Testis (tissue), 3 donors: ENCODE measurements around the gene SKI. TPM values are rescaled to one million over a fixed set of nuclear protein-coding genes. Genes with fewer than 3 reads are reported as not detected.

Experiments
- DNase-seq: peaks from one replicate; pipeline ENCODE4 v3.0.0-alpha.2; 2019
- H3K27ac ChIP-seq, 2 donors: fragments of 200-600 bp; sonication (generic); one replicate each; pipeline ENCODE4 v1.5.1; 2019
- H3K27me3 ChIP-seq: fragments of 200-600 bp; sonication (generic); one replicate; pipeline ENCODE4 v1.5.1; 2019
- H3K36me3 ChIP-seq: fragments of 200-600 bp; sonication (generic); one replicate; pipeline ENCODE4 v1.5.1; 2017; ENCODE audit warnings: low read depth; ENCODE audit errors: missing control alignments
- H3K4me1 ChIP-seq: fragments of 200-600 bp; sonication (generic); one replicate; pipeline ENCODE4 v1.5.1; 2019
- H3K4me3 ChIP-seq, 2 donors: fragments of 200-600 bp; sonication (generic); one replicate each; pipeline ENCODE4 v1.5.1; 2017 to 2019
- H3K9me3 ChIP-seq: fragments of 200-600 bp; sonication (generic); one replicate; pipeline ENCODE4 v1.5.1; 2017
- CTCF ChIP-seq, 3 experiments: fragments of 450-650 bp in 2 of 3; fragments of 200-600 bp in 1 of 3; sonication (generic) in 1 of 3; IDR thresholded peaks; one replicate each; pipeline ENCODE4 v1.5.1; 2016 to 2019; ENCODE audit warnings: antibody characterized with exemption in 3 of 3, mild to moderate bottlenecking in 2 of 3, moderate library complexity in 1 of 3
- POLR2A ChIP-seq: fragments of 450-650 bp; IDR thresholded peaks from one replicate; pipeline ENCODE4 v1.6.1; 2017; ENCODE audit warnings: antibody characterized with exemption, mild to moderate bottlenecking, moderate library complexity
- whole genome bisulfite sequencing, 2 donors: methylation state at CpG; one replicate each; pipeline ENCODE4 v1.1.5; 2018; 5-methylcytosine and 5-hydroxymethylcytosine counted together
- intact Hi-C: fragments of 100-400 bp; cut with DNase I; formaldehyde crosslinking; loops from one replicate; pipeline ENCODE4 v1.15.1; 2023; ENCODE audit warnings: low total_unique reads
- polyA plus RNA-seq: library from polyadenylated mRNA; stranded (reverse); fragments of 350-450 nt; fragmentation: Illumina TruSeq; extraction: RNeasy Lipid Tissue Mini Kit (QIAGEN cat#74804); gene quantifications from one replicate; pipeline ENCODE4 v1.2.3, GENCODE V29; 2014; ENCODE audit warnings: low read depth, low replicate concordance; ENCODE audit not compliant: insufficient read depth
- total RNA-seq, 2 donors: library from RNA; depleted of rRNA; stranded (reverse); fragments of >200 nt; gene quantifications; one replicate each; pipeline ENCODE4 v1.2.3, GENCODE V29; 2016

The SKI gene
- total and polyA plus RNA-seq, 3 donors from 2014 or later = 40.2 to 87.1 (median 85.7) TPM

GRCh38 chr1:2282556-2283270 lies 54.6 kb downstream of the SKI start:
- no peak for DNase-seq
- WGBS, 2 donors = 92 to 95% methylated on average over 5 to 28 of the region's 29 CpGs
- H3K27ac ChIP-seq = no peak overlapping the region
- no peak for TF ChIP-seq CTCF (IDR thresholded peaks at IDR 0.05)
- no peak for TF ChIP-seq POLR2A
- H3K9me3 ChIP-seq = no peaks in the 10 kb centered on the region
- no peak overlapping the region for H3K4me3 ChIP-seq
- H3K36me3 ChIP-seq = no peaks in the 10 kb centered on the region
- peaks cover 27% of the 10 kb centered on the region for H3K4me1 ChIP-seq
- intact Hi-C loops = no loop called here
- H3K27me3 ChIP-seq = no peaks in the 10 kb centered on the region

GRCh38 chr1:2283371-2283990 lies 55.4 kb downstream of the SKI start:
- Histone ChIP-seq H3K36me3 (no peaks in the 10 kb centered on the region), H3K4me1 (peaks cover 19% of the 10 kb centered on the region), H3K4me3 (no peak overlapping the region), H3K27ac (no peak overlapping the region), H3K9me3 (no peaks in the 10 kb centered on the region), H3K27me3 (no peaks in the 10 kb centered on the region)
- no peak for DNase-seq
- TF ChIP-seq POLR2A = no peak
- intact Hi-C loops = no loop called here
- 93 to 94% methylated on average over 5 to 21 of the region's 21 CpGs for WGBS, 2 donors

- no peak overlapping the region for H3K4me3 ChIP-seq
- no peak overlapping the region for H3K27ac ChIP-seq
- WGBS, 2 donors = 82 to 100% methylated on average over 1 to 27 of the region's 27 CpGs
- intact Hi-C loops = no loop called here
- TF ChIP-seq CTCF (IDR thresholded peaks at IDR 0.05) (no peak), POLR2A (no peak)
- no peaks in the 10 kb centered on the region for H3K9me3 ChIP-seq
- H3K4me1 ChIP-seq = peaks cover 15% of the 10 kb centered on the region
- no peak for DNase-seq
- no peaks in the 10 kb centered on the region for H3K27me3 ChIP-seq
- no peaks in the 10 kb centered on the region for H3K36me3 ChIP-seq
These were observed 56.1 kb downstream of the SKI start for GRCh38 chr1:2283991-2284895.

GRCh38 chr1:2284932-2285331 lies 56.8 kb downstream of the SKI start:
- Histone ChIP-seq H3K27me3 (no peaks in the 10 kb centered on the region), H3K4me3 (no peak overlapping the region), H3K9me3 (no peaks in the 10 kb centered on the region), H3K27ac (no peak overlapping the region), H3K36me3 (no peaks in the 10 kb centered on the region), H3K4me1 (peaks cover 17% of the 10 kb centered on the region)
- intact Hi-C loops = no loop called here
- no peak for TF ChIP-seq POLR2A
- WGBS, 2 donors = 92 to 94% methylated on average over 9 of the region's 9 CpGs
- no peak for DNase-seq

- H3K27me3 ChIP-seq = no peaks in the 10 kb centered on the region
- H3K4me3 ChIP-seq = no peak overlapping the region
- no peaks in the 10 kb centered on the region for H3K9me3 ChIP-seq
- peaks cover 37% of the 10 kb centered on the region for H3K4me1 ChIP-seq
- H3K27ac ChIP-seq = no peak overlapping the region
- intact Hi-C loops = no loop called here
- TF ChIP-seq CTCF (IDR thresholded peaks at IDR 0.05) = no peak
- WGBS, 2 donors = 75 to 87% methylated on average over 15 of the region's 15 CpGs
- H3K36me3 ChIP-seq = no peaks in the 10 kb centered on the region
- DNase-seq = no peak
These were observed 58.8 kb downstream of the SKI start for GRCh38 chr1:2286923-2287322.
